Smooth muscle cell of the brain vasculature (primary cell): ENCODE data around the gene AMDHD1.
"Not testable (repeated sequence)": the region's sequence is repeated elsewhere in the genome, so short reads cannot be mapped to it uniquely, and the experiment has no call there.

ENCODE experiments used
- DNase-seq: peaks from one replicate; pipeline ENCODE4 v3.0.0-alpha.2; 2012; ENCODE audit warnings: low read depth, low spot score

The AMDHD1 gene

GRCh38 chr12:95963096-95963495 is 20.0 kb downstream of the AMDHD1 start:
- DNase-seq, result no peak

- no peak for DNase-seq
Observed at GRCh38 chr12:95966287-95966870, 23.2 kb downstream of the AMDHD1 start.

DNA sequence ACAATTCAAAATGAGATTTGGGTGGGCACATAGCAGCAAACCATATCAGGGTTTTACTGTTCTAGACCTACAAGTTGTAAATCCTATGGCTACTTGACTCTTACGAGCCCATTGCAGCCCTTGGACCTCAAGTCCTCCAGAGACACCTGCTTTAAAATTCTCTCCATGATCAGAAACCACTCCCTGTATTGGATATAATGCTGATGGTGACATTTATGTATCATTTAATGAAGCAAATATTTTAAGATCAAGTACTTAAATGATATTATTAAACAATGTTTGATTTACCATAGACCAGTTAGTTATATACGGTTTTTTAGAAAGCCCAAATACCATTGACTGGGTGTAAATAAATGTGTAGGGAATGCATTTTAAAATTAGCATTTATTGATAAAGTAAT is 24.2 kb downstream of the AMDHD1 start:
- no peak for DNase-seq

DNA sequence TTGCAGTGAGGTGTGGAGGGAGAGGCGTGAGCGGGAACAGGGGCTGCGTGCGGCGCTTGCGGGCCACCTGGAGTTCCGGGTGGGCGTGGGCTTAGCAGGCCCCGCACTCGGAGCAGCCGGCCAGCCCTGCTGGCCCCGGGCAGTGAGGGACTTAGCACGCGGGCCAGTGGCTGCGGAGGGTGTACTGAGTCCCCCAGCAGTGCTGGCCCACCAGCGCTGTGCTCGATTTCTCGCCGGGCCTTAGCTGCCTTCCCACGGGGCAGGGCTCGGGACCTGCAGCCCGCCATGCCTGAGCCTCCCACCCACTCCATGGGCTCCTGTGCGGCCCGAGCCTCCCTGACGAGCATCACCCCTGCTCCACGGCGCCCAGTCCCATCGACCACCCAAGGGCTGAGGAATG is 26.0 kb downstream of the AMDHD1 start:
- not testable (repeated sequence) for DNase-seq

DNA sequence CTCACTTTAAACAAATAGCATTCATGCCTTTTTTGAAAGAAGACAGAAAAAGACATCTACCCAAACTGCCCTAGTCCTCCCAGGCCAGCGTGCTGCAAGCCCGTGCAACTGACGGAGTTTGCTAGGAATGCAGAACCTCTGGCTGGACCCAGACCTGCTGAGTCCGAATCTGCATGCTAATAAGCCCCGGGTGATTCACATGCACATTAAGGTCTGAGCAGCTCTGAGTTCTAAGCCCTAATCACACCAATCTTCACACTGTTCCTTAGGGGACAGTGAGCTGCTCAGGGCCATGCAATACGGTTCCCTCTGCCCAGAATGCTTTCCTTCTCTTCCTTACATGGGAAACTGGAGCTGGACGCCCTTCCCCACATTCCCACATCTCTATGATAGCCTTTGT is 27.8 kb downstream of the AMDHD1 start:
- no peak for DNase-seq

DNA sequence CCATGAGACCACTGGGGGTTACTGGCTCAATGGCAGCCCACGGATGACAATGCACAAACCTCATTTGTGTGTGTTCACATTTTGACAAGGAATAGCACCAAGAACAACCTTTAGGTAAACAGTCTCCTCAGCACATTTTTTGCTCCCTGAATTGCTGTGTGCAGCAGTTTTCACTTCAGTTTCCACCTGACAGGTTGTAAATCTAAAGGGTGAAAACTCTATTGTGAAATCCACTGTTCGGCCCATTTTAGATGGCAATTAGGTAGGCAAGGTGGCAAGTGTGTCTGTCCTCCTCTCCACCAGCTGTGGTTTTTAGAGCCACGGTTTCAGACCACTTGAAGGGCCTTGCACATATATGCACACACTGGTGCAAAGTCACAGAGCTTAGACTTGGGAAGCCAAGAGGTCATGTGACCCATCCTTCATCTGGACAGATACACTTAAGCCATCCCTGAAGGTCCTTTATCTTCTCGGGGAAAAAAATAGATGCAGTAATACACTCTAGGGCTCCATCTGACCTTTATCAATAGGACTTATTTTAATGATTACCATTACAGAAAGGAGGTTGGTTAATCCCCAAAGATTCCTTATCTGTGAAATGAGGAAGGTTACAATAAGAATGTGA is 29.8 kb downstream of the AMDHD1 start:
- DNase-seq, result no peak

DNA sequence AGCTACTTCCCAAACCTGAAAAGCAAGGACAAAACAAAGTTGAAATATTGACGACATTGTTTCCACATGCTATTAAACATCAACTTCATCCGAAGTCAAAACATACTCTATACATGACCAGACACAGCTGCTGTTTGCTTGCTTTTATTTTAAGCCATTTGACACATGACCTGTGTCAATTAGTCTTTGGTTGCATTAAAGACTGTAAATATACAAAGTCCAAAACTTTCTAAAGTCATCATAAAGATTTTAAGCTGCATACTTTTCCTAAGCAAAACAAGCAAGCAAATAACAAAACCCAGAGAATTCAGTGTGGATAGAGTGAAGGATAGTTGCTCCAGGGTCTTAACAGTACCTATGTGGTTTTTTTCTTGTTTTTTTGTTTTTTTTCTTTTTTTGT is 31.2 kb downstream of the AMDHD1 start:
- no peak for DNase-seq

GRCh38 chr12:95975491-95975890 is 32.4 kb downstream of the AMDHD1 start:
- DNase-seq, result no peak

DNA sequence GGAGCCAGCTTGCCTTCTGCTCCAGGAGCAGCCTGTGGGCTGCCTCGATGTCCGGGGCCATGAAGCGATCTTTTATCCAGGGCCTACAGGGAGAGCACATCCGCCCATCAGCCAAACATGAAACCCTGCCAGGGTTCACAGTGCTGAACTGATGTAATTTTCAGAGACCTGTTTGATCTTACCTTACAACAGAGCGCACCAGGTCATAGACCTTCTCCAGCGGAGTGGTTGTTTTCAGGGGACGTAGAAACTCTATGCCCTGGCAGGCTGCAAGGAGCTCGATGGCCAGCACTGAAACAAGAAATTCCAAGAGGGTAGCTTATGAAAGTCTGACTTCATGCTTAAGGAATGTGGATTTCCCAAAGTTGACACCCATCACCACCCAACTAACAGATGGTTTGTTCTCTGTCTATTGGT is 33.3 kb downstream of the AMDHD1 start:
- DNase-seq, result no peak

DNA sequence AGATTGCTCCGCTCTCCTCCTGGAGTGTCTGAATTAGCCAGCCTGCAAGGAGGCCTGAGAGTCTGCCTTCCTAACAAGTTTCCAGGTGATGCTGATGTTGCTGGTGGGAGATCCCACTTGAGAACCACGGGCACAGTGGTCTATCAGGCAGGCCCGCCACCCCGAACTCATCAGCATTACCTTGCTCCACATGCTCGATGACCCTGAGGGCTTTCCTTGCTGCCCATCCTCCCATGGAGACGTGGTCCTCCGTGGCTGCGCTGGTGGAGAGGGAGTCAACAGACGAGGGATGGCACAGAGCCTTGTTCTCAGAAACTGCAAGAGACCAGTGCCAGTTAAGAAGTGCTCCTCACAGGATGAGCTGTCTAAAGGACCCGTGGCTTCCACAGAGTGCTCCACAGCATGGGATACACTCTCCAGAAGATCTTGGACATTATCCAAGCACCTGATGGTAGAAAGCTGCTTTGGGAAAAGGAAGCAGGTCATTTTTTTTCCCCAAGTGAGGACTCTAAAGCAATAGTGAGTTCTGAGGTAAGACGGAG is 34.7 kb downstream of the AMDHD1 start:
- no peak for DNase-seq

DNA sequence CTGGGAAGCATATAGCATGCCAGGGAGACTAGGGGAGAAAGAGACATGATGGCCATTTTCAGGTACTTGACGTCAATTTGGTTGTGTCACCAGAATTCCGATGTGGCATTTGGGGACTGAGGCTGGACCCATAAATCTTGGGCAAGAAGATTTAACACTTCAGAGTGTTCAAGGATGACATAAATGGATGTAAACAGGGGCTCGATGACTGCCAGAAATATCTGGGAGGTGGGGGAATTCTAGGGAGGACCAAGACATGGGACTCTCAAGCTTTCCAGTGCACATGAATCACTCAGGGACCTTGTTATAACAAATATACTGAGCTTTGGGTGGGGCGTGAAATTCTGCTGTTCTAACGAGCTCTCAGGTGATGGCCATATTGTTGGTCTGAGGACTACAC is 35.2 kb downstream of the AMDHD1 start:
- no peak for DNase-seq

DNA sequence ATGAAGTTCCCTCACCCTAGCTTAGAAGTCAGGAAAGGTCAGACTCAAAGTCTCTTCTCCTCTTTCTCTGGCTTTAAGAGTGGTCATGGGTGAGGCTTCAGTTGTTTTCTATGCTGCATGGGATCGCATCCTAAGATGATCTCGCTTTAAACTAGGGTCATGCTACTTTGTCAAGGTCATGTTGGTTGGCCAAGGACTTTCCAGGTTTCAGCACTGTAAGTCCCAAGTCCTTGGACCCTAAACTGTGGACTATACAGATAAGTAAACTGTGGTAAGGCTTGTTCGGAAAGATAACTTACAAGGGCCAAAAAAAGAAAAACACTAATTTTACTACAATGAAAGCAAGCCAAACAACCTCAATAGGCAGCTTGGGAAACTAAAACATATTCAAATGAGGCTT is 35.6 kb downstream of the AMDHD1 start:
- no peak for DNase-seq

DNA sequence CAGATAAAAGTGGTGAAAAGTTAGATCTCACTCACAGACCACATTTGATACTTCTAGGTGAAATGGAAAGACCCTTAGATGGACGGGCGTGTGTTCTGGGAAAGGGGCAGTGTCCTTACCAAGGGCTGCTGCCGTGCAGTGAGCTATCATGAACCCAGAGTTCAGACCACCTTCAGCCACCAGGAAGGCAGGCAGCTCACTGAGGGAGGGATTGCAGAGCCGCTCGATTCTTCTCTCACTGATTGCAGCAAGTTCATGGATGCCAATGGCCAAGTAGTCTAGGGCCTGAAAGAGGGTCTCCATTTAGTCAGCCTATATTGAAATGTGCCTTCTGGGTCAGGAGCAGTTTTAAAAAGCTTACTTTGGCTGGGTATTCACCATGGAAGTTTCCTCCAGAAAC is 37.3 kb downstream of the AMDHD1 start:
- DNase-seq, result no peak

DNA sequence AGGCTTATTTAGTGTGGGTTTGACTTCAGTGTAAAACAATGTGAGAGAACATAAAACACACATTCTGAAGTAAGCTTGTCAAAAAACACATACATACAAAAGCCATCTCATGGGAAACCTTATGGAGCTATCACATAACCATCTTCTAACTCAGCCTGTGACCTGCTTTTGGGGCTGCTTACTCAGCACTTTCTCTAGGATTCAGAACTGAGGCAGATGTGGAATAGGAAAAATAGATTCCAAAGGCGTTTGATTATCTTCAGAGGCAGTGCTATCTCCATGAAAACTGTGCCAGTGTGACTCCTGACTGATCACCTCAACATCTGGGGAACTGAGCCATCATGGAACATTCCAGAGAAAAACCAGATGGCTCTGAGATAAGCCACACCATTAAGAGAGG is 39.5 kb downstream of the AMDHD1 start:
- DNase-seq, result no peak

DNA sequence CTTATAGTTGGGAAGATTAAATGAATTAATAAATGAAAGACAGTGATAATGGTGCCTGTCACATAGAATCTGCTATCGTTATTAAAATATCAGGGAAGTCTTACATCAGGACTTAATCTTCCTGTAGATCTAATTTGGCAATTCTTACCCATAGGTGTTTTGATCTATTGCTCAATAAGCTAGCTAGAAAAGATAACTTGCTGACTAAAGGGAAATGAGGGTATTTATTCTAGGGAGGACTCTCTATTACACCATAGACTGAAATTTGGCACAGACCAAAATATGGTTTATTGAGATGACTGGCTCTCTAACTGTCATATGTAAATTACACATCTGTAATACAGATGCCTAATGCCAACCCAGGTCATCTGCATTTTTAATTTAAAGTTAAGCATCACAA is 41.6 kb downstream of the AMDHD1 start:
- DNase-seq, result no peak

DNA sequence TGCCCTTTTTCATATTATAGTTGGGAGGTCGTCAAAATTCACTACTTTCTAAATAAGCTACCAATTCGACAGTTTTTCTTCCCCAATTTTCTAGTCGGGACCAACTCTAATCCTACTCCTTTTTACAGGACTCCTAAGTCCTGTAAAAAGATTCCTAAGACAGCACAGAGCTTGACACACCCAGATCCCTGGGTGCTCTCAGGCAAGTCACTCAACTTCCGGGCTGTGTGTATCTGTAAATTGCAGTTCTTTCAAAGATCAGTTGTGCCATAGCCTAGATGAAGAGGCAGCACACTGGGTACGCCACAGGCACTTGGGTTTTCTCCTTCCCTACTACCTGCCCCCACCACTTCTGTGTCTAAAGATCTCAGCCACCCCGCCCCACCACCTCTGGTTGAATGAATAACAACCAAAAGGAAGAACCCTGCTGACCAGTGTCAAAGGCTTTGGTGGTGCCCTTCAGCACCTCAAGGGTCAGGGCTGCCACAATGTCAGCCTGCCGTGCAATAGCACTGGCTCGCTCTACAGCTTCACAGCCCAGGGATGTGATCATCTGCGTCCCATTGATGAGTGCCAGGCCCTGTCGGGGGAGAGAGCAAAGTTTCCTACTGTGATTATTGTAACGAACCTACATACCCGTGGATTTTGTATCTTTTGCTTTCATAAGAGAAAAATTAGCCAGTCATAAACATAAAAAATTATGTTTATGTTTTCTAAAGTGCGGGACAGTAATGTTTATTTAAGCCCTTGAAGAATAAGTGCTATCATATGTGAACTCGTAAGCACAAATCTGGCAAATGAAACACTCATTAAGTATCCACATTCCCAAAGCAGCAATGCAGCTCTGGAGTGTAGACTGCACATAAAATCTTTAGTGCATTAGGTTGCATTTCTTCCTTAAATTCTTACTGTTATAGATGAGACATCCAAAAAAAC is 43.8 kb downstream of the AMDHD1 start:
- no peak for DNase-seq

- no peak for DNase-seq
Observed at GRCh38 chr12:95988506-95989275, 45.6 kb downstream of the AMDHD1 start.

DNA sequence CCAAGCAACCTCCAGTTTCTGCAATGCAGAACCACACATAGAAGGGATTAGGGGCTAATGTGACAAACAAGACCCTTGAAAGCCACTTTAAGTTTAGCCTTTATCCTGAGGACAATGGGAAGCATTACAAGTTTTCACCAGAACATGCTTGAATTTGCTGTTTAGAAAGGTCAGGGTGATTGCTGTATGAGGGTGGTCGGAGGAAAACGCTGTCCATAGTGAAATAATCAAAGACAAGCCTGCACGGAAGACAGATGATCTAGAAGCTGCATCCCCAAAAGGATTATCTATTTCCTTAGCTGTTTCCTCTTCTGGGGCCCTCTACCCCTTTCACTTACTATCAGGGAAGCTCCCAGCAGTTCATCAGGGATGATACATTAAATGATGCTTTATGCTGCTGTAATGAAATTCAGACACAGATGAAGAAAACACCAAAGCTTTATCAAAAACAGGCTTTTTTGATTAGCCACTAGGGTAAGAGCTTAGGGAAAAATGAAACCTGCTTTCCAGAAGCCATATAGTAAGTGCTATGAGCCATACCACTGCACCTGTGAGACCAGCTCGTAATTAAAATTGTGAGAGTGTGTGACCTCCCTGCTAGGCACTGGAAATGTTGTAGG is 46.5 kb downstream of the AMDHD1 start:
- DNase-seq, result no peak

- DNase-seq, result no peak
Observed at GRCh38 chr12:95990136-95990535, 47.0 kb downstream of the AMDHD1 start.

DNA sequence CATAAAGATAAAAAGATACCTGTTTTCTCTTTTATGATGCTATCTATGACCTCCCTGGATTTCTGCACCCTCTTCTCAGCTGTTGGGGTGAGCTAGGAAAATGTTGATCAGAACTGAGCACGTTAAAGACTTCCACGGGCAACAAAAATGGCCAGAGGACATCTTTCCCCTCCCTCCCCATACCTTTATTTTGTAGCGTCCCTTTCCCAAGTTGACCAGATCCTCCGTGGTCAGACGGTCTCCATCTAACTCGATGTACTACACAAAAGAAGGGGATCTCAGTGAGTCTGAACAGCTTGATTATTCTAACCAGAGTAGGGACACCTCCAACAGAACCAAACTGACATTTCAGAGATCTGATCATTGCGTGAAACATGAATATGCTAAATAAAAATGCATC is 50.8 kb downstream of the AMDHD1 start:
- no peak for DNase-seq

DNA sequence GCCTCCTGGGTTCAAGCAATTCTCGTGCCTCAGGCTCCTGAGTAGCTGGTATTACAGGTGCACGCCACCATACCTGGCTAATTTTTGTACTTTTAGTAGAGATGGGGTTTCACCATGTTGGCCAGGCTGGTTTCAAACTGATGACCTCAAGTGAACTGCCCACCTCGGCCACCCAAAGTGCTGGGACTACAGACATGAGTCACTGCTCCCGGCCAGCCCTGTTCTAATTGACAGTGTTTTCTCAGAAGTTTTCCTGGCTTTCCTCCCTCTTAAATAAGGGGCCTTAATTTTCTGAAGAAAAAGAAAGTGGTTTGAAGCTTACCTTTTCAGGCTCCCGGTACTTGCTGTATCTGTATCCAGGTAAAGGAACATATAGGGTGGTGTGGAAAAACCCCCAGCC is 51.3 kb downstream of the AMDHD1 start:
- DNase-seq, result no peak
